CD8-positive, alpha-beta memory T cell (primary cell): ENCODE data around the gene LRIT1. TPM values are rescaled to one million over a fixed set of nuclear protein-coding genes. Genes with fewer than 3 reads are reported as not detected.

Source experiments
- CTCF ChIA-PET: fragments of 350-600 bp; sonication (Branson Sonifier 250); formaldehyde crosslinking; loops from one replicate; lab custom pipeline; 2021; ENCODE audit warnings: antibody characterized with exemption; lab: Charles Lee
- POLR2A ChIA-PET: fragments of 350-600 bp; sonication (Branson Sonifier 250); formaldehyde crosslinking; loops from one replicate; lab custom pipeline; 2021; ENCODE audit warnings: antibody characterized with exemption; lab: Charles Lee
- DNase-seq, 5 donors: peaks; one replicate each; pipeline versions ENCODE4 v3.0.0 to v3.0.0-alpha.2; 2020 to 2022; ENCODE audit warnings: mixed read lengths in 1 of 5
- H3K27ac ChIP-seq: one replicate; pipeline ENCODE4 v1.7.0; 2013; ENCODE audit warnings: low read depth, mild to moderate bottlenecking, low read length, moderate library complexity
- H3K27me3 ChIP-seq: 2 replicates; pipeline ENCODE4 v1.7.0; 2013; ENCODE audit warnings: low read length, mild to moderate bottlenecking; ENCODE audit not compliant: insufficient read depth, poor library complexity, severe bottlenecking
- H3K36me3 ChIP-seq: 2 replicates; pipeline ENCODE4 v1.7.0; 2013; ENCODE audit warnings: mild to moderate bottlenecking, low read length, moderate library complexity; ENCODE audit not compliant: insufficient read depth
- H3K4me1 ChIP-seq: 2 replicates; pipeline ENCODE4 v1.7.0; 2013; ENCODE audit warnings: mild to moderate bottlenecking, low read length, moderate library complexity; ENCODE audit not compliant: insufficient read depth
- H3K4me3 ChIP-seq: 2 replicates; pipeline ENCODE4 v1.7.0; 2013; ENCODE audit warnings: mild to moderate bottlenecking, low read length
- H3K9me3 ChIP-seq: 2 replicates; pipeline ENCODE4 v1.7.0; 2013; ENCODE audit warnings: mild to moderate bottlenecking, low read length
- H3K27ac Mint-ChIP-seq, 8 donors: one replicate each; pipeline ENCODE4 v1.8.0; 2020 to 2021; ENCODE audit warnings: mixed read lengths in 8 of 8, mild to moderate bottlenecking in 6 of 8, inconsistent platforms in 3 of 8, moderate library complexity in 3 of 8
- H3K27me3 Mint-ChIP-seq, 2 donors: one replicate each; pipeline ENCODE4 v1.8.0; 2020 to 2021; ENCODE audit warnings: mixed read lengths in 2 of 2, mild to moderate bottlenecking in 1 of 2, moderate library complexity in 1 of 2
- H3K36me3 Mint-ChIP-seq, 3 donors: one replicate each; pipeline ENCODE4 v1.8.0; 2020 to 2021; ENCODE audit warnings: mixed read lengths in 3 of 3, inconsistent platforms in 1 of 3, mild to moderate bottlenecking in 1 of 3
- H3K4me1 Mint-ChIP-seq, 3 donors: one replicate each; pipeline ENCODE4 v1.8.0; 2020 to 2021; ENCODE audit warnings: mixed read lengths in 3 of 3, inconsistent platforms in 1 of 3, mild to moderate bottlenecking in 1 of 3
- H3K4me3 Mint-ChIP-seq, 7 donors: one replicate each; pipeline ENCODE4 v1.8.0; 2020 to 2021; ENCODE audit warnings: mixed read lengths in 7 of 7, mild to moderate bottlenecking in 6 of 7, moderate library complexity in 4 of 7, inconsistent platforms in 2 of 7
- H3K9me3 Mint-ChIP-seq, 5 donors: one replicate each; pipeline ENCODE4 v1.8.0; 2020 to 2022; ENCODE audit warnings: mixed read lengths in 5 of 5, mild to moderate bottlenecking in 3 of 5, moderate library complexity in 2 of 5, inconsistent platforms in 1 of 5
- polyA plus RNA-seq: library from polyadenylated mRNA; unstranded; fragments of 300-500 nt; fragmentation: Illumina TruSeq; gene quantifications from one replicate; pipeline ENCODE4 v1.2.3, GENCODE V29; 2021
- total RNA-seq, 2 experiments: library from RNA; stranded (reverse); gene quantifications; one replicate each; pipeline ENCODE4 v1.2.3, GENCODE V29; 2021

Gene LRIT1
- total and polyA plus RNA-seq, 3 experiments from 2014 or later = not detected

- H3K4me3 ChIP-seq = no peak overlapping the region
- ChIA-PET CTCF (interaction anchor here (1.0 kb wide), 1 partner anchor 291 kb away, joined by 3 read pairs; no protein-coding TSS in a partner anchor), POLR2A (no interaction called here)
- Mint-ChIP-seq H3K4me3 (no peak overlapping the region), H3K9me3 (peaks cover 0 to 2% (median 2%) of the 10 kb centered on the region in 5 donors), H3K4me1 (no peaks in the 10 kb centered on the region), H3K27me3 (peaks cover 0 to 18% of the 10 kb centered on the region in 2 donors), H3K27ac (no peak overlapping the region), H3K36me3 (no peaks in the 10 kb centered on the region)
- H3K27me3 ChIP-seq = no peaks in the 10 kb centered on the region
- no peaks in the 10 kb centered on the region for H3K4me1 ChIP-seq
- H3K36me3 ChIP-seq = no peaks in the 10 kb centered on the region
- H3K9me3 ChIP-seq = no peaks in the 10 kb centered on the region
- no peak for DNase-seq
- H3K27ac ChIP-seq = no peak overlapping the region
Observed at GRCh38 chr10:84247496-84247895, 6.2 kb upstream of the LRIT1 start.

GRCh38 chr10:84244651-84245270 is 3.4 kb upstream of the LRIT1 start, which contains the start of gene RGR:
RGR (plus strand) TSS chr10:84245053; CDS start chr10:84245091, 38 bp downstream.
- no peaks in the 10 kb centered on the region for H3K36me3 ChIP-seq
- Mint-ChIP-seq H3K4me1 (no peaks in the 10 kb centered on the region), H3K9me3 (no peaks in the 10 kb centered on the region), H3K27me3 (peaks cover 4 to 21% of the 10 kb centered on the region in 2 donors), H3K4me3 (no peak within 1 kb of the TSS), H3K36me3 (no peaks in the 10 kb centered on the region), H3K27ac (no peak within 1 kb of the TSS)
- H3K4me3 ChIP-seq = no peak within 1 kb of the TSS
- H3K4me1 ChIP-seq = no peaks in the 10 kb centered on the region
- CTCF ChIA-PET = no interaction called here
- DNase-seq = no peak
- H3K27me3 ChIP-seq = no peaks in the 10 kb centered on the region
- POLR2A ChIA-PET = no interaction called here
- no peak within 1 kb of the TSS for H3K27ac ChIP-seq
- no peaks in the 10 kb centered on the region for H3K9me3 ChIP-seq

GRCh38 chr10:84243759-84244158 is 2.4 kb upstream of the LRIT1 start:
- POLR2A ChIA-PET = no interaction called here
- CTCF ChIA-PET = no interaction called here
- H3K4me1 Mint-ChIP-seq = no peaks in the 10 kb centered on the region

GRCh38 chr10:84238909-84239308 is 2.4 kb downstream of the LRIT1 start:
- H3K4me3 ChIP-seq = no peak overlapping the region
- H3K27ac Mint-ChIP-seq = no peak overlapping the region

More at GRCh38 chr10:84243759-84244158, 2.4 kb upstream of the LRIT1 start:
- Mint-ChIP-seq H3K4me3 (no peak overlapping the region), H3K27me3 (peaks cover 6 to 19% of the 10 kb centered on the region in 2 donors), H3K36me3 (no peaks in the 10 kb centered on the region), H3K27ac (no peak overlapping the region), H3K9me3 (no peaks in the 10 kb centered on the region)
- no peaks in the 10 kb centered on the region for H3K27me3 ChIP-seq
- no peaks in the 10 kb centered on the region for H3K36me3 ChIP-seq
- H3K4me3 ChIP-seq = no peak overlapping the region
- no peak overlapping the region for H3K27ac ChIP-seq
- no peaks in the 10 kb centered on the region for H3K4me1 ChIP-seq
- no peaks in the 10 kb centered on the region for H3K9me3 ChIP-seq
- DNase-seq = no peak

GRCh38 chr10:84237199-84238051 is 3.9 kb downstream of the LRIT1 start:
- H3K36me3 ChIP-seq = no peaks in the 10 kb centered on the region
- no peaks in the 10 kb centered on the region for H3K4me1 Mint-ChIP-seq
- H3K36me3 Mint-ChIP-seq = no peaks in the 10 kb centered on the region
- H3K27ac Mint-ChIP-seq = no peak overlapping the region
- H3K9me3 Mint-ChIP-seq = no peaks in the 10 kb centered on the region
- H3K4me3 Mint-ChIP-seq = no peak overlapping the region
- H3K4me1 ChIP-seq = no peaks in the 10 kb centered on the region
- DNase-seq = no peak
- no peak overlapping the region for H3K4me3 ChIP-seq
- ChIA-PET POLR2A (no interaction called here), CTCF (no interaction called here)
- no peaks in the 10 kb centered on the region for H3K9me3 ChIP-seq
- H3K27ac ChIP-seq = no peak overlapping the region
- no peaks in the 10 kb centered on the region for H3K27me3 ChIP-seq
- peaks cover 17 to 42% of the 10 kb centered on the region in 2 donors for H3K27me3 Mint-ChIP-seq

More at GRCh38 chr10:84238909-84239308, 2.4 kb downstream of the LRIT1 start:
- no peak for DNase-seq
- H3K9me3 ChIP-seq = no peaks in the 10 kb centered on the region
- no peaks in the 10 kb centered on the region for H3K36me3 ChIP-seq
- H3K27ac ChIP-seq = no peak overlapping the region
- ChIA-PET POLR2A (no interaction called here), CTCF (interaction anchor here (1.6 kb wide), 1 partner anchor 18 kb away, joined by 4 read pairs; no protein-coding TSS in a partner anchor)
- H3K4me1 Mint-ChIP-seq = no peaks in the 10 kb centered on the region
- H3K9me3 Mint-ChIP-seq = no peaks in the 10 kb centered on the region
- peaks cover 17 to 37% of the 10 kb centered on the region in 2 donors for H3K27me3 Mint-ChIP-seq
- no peaks in the 10 kb centered on the region for H3K4me1 ChIP-seq
- no peaks in the 10 kb centered on the region for H3K27me3 ChIP-seq
- H3K4me3 Mint-ChIP-seq = no peak overlapping the region
- H3K36me3 Mint-ChIP-seq = no peaks in the 10 kb centered on the region

GRCh38 chr10:84236807-84237198 is 4.5 kb downstream of the LRIT1 start:
- no peaks in the 10 kb centered on the region for H3K36me3 ChIP-seq
- POLR2A ChIA-PET = no interaction called here
- Mint-ChIP-seq H3K4me1 (no peaks in the 10 kb centered on the region), H3K27ac (no peak overlapping the region), H3K9me3 (no peaks in the 10 kb centered on the region), H3K4me3 (peak overlapping the region in 1 of 7 donors; percentile 51), H3K27me3 (peaks cover 17 to 48% of the 10 kb centered on the region in 2 donors), H3K36me3 (no peaks in the 10 kb centered on the region)
- CTCF ChIA-PET = no interaction called here
- H3K4me3 ChIP-seq = no peak overlapping the region
- H3K9me3 ChIP-seq = no peaks in the 10 kb centered on the region
- H3K27me3 ChIP-seq = no peaks in the 10 kb centered on the region
- H3K27ac ChIP-seq = no peak overlapping the region
- H3K4me1 ChIP-seq = no peaks in the 10 kb centered on the region
- no peak for DNase-seq

GRCh38 chr10:84235096-84235495 is 6.2 kb downstream of the LRIT1 start:
- no peak for DNase-seq
- Mint-ChIP-seq H3K36me3 (no peaks in the 10 kb centered on the region), H3K4me1 (no peaks in the 10 kb centered on the region), H3K27ac (no peak overlapping the region), H3K27me3 (peaks cover 13 to 52% of the 10 kb centered on the region in 2 donors), H3K4me3 (no peak overlapping the region), H3K9me3 (no peaks in the 10 kb centered on the region)
- Histone ChIP-seq H3K36me3 (no peaks in the 10 kb centered on the region), H3K27ac (no peak overlapping the region), H3K4me1 (no peaks in the 10 kb centered on the region), H3K27me3 (no peaks in the 10 kb centered on the region), H3K9me3 (no peaks in the 10 kb centered on the region), H3K4me3 (no peak overlapping the region)
- ChIA-PET CTCF (no interaction called here), POLR2A (no interaction called here)

- no peak overlapping the region for H3K4me3 Mint-ChIP-seq
- no peak overlapping the region for H3K27ac Mint-ChIP-seq
- peaks cover 13 to 55% of the 10 kb centered on the region in 2 donors for H3K27me3 Mint-ChIP-seq
- H3K27me3 ChIP-seq = no peaks in the 10 kb centered on the region
- no peaks in the 10 kb centered on the region for H3K36me3 ChIP-seq
- ChIA-PET POLR2A (no interaction called here), CTCF (no interaction called here)
- H3K27ac ChIP-seq = no peak overlapping the region
- no peaks in the 10 kb centered on the region for H3K9me3 ChIP-seq
- H3K36me3 Mint-ChIP-seq = no peaks in the 10 kb centered on the region
- H3K9me3 Mint-ChIP-seq = no peaks in the 10 kb centered on the region
- DNase-seq = no peak
- no peaks in the 10 kb centered on the region for H3K4me1 ChIP-seq
- H3K4me1 Mint-ChIP-seq = no peaks in the 10 kb centered on the region
- no peak overlapping the region for H3K4me3 ChIP-seq
Observed at GRCh38 chr10:84234479-84234878, 6.9 kb downstream of the LRIT1 start.
